Endothelial cell of umbilical vein (primary cell): ENCODE measurements around the gene NAGLU.

ENCODE experiments used
- FOS ChIP-seq: IDR thresholded peaks from 2 replicates; pipeline ENCODE4 v1.6.1; 2011; ENCODE audit warnings: mild to moderate bottlenecking, low read length, moderate library complexity, borderline replicate concordance; ENCODE audit not compliant: insufficient read depth
- POLR2A ChIP-seq: IDR thresholded peaks from 2 replicates; pipeline ENCODE4 v1.6.1; 2012; ENCODE audit warnings: low read depth, mild to moderate bottlenecking, control low read depth, low read length
- TF ChIP-seq, protein P1 (sequence below), 2 donors: IDR thresholded peaks; 1 replicate in 1 of 2; 2 replicates in 1 of 2; pipeline ENCODE4 v1.5.1; 2011; ENCODE audit warnings: low read length in 2 of 2, mild to moderate bottlenecking in 2 of 2, moderate library complexity in 2 of 2, control low read depth in 1 of 2, inconsistent platforms in 1 of 2, low read depth in 1 of 2; ENCODE audit not compliant: insufficient read depth in 1 of 2; ENCODE audit errors: extremely low read depth in 1 of 2

DNA sequence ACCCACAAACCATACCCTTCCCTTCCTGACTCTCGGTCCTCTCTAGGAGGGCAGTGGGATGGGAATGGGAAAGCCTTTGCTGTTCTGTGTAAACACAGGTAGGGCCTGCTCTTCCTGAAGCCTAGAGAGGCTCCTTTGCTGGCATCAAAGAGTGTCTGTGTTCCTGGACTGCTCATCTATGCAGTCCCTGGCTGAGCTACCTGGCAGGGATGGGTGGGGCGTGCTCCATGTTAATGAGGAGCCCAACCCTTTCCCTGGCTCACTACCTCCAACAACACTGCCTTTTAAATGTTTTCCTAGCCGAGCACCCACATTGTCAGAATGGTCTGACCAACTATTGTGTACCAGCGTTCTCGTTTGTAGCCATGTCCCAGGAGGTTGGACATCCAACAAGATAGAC, 26.6 kb upstream of the NAGLU start:
- TF ChIP-seq, protein P1, sequence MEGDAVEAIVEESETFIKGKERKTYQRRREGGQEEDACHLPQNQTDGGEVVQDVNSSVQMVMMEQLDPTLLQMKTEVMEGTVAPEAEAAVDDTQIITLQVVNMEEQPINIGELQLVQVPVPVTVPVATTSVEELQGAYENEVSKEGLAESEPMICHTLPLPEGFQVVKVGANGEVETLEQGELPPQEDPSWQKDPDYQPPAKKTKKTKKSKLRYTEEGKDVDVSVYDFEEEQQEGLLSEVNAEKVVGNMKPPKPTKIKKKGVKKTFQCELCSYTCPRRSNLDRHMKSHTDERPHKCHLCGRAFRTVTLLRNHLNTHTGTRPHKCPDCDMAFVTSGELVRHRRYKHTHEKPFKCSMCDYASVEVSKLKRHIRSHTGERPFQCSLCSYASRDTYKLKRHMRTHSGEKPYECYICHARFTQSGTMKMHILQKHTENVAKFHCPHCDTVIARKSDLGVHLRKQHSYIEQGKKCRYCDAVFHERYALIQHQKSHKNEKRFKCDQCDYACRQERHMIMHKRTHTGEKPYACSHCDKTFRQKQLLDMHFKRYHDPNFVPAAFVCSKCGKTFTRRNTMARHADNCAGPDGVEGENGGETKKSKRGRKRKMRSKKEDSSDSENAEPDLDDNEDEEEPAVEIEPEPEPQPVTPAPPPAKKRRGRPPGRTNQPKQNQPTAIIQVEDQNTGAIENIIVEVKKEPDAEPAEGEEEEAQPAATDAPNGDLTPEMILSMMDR (IDR thresholded peaks at IDR 0.05; ENCODE audit: extremely low read depth in 1 of 2, insufficient read depth in 1 of 2, low read depth in 1 of 2, low read length in 2 of 2), result no peak
- TF ChIP-seq POLR2A, result no peak
- TF ChIP-seq FOS, result no peak
